Measurements from ENCODE around the gene ACTN3. TPM values are rescaled to one million over a fixed set of nuclear protein-coding genes. Genes with fewer than 3 reads are reported as not detected.
"Not testable (repeated sequence)": the region's sequence is repeated elsewhere in the genome, so short reads cannot be mapped to it uniquely, and the experiment has no call there.

Gene ACTN3
- total RNA-seq, 1 donor from 2014 or later, result 0.11 TPM

- Mint-ChIP-seq H3K27me3 (ENCODE audit: unreplicated experiment) (peaks cover 3% of the 10 kb centered on the region), H3K27ac (ENCODE audit: unreplicated experiment) (no peak overlapping the region), H3K9me3 (ENCODE audit: unreplicated experiment) (no peaks in the 10 kb centered on the region), H3K36me3 (ENCODE audit: unreplicated experiment) (no peaks in the 10 kb centered on the region), H3K4me1 (ENCODE audit: unreplicated experiment) (peaks cover 6% of the 10 kb centered on the region), H3K4me3 (ENCODE audit: unreplicated experiment) (no peak overlapping the region)
- TF ChIP-seq CTCF (IDR thresholded peaks at IDR 0.05), result no peak
- no peak for DNase-seq (ENCODE audit: extremely low spot score, unreplicated experiment)
Observed at GRCh38 chr11:66580803-66581202, 34.1 kb downstream of the ACTN3 start.

- Mint-ChIP-seq H3K9me3 (ENCODE audit: unreplicated experiment) (no peaks in the 10 kb centered on the region), H3K4me3 (ENCODE audit: unreplicated experiment) (no peak overlapping the region), H3K36me3 (ENCODE audit: unreplicated experiment) (no peaks in the 10 kb centered on the region), H3K4me1 (ENCODE audit: unreplicated experiment) (peaks cover 6% of the 10 kb centered on the region), H3K27me3 (ENCODE audit: unreplicated experiment) (peaks cover 3% of the 10 kb centered on the region), H3K27ac (ENCODE audit: unreplicated experiment) (no peak overlapping the region)
- TF ChIP-seq CTCF (IDR thresholded peaks at IDR 0.05), result no peak
- no peak for DNase-seq (ENCODE audit: extremely low spot score, unreplicated experiment)
Observed at GRCh38 chr11:66581261-66581660, 34.6 kb downstream of the ACTN3 start.

- not testable (repeated sequence) for H3K36me3 Mint-ChIP-seq (ENCODE audit: unreplicated experiment); H3K9me3 Mint-ChIP-seq (ENCODE audit: unreplicated experiment); H3K27ac Mint-ChIP-seq (ENCODE audit: unreplicated experiment); H3K4me3 Mint-ChIP-seq (ENCODE audit: unreplicated experiment); H3K27me3 Mint-ChIP-seq (ENCODE audit: unreplicated experiment); DNase-seq (ENCODE audit: extremely low spot score, unreplicated experiment); H3K4me1 Mint-ChIP-seq (ENCODE audit: unreplicated experiment)
Observed at GRCh38 chr11:66582565-66583147, 36.0 kb downstream of the ACTN3 start.

- not testable (repeated sequence) for H3K4me1 Mint-ChIP-seq (ENCODE audit: unreplicated experiment); H3K4me3 Mint-ChIP-seq (ENCODE audit: unreplicated experiment); H3K27ac Mint-ChIP-seq (ENCODE audit: unreplicated experiment); DNase-seq (ENCODE audit: extremely low spot score, unreplicated experiment); H3K27me3 Mint-ChIP-seq (ENCODE audit: unreplicated experiment); H3K9me3 Mint-ChIP-seq (ENCODE audit: unreplicated experiment); H3K36me3 Mint-ChIP-seq (ENCODE audit: unreplicated experiment)
Observed at GRCh38 chr11:66585447-66585846, 38.7 kb downstream of the ACTN3 start.

- H3K27me3 Mint-ChIP-seq (ENCODE audit: unreplicated experiment), result no peaks in the 10 kb centered on the region
- H3K27ac Mint-ChIP-seq (ENCODE audit: unreplicated experiment), result no peak overlapping the region
- no peak overlapping the region for H3K4me3 Mint-ChIP-seq (ENCODE audit: unreplicated experiment)
- H3K4me1 Mint-ChIP-seq (ENCODE audit: unreplicated experiment), result no peaks in the 10 kb centered on the region
- no peak for TF ChIP-seq CTCF (IDR thresholded peaks at IDR 0.05)
- no peak for DNase-seq (ENCODE audit: extremely low spot score, unreplicated experiment)
- no peaks in the 10 kb centered on the region for H3K36me3 Mint-ChIP-seq (ENCODE audit: unreplicated experiment)
- H3K9me3 Mint-ChIP-seq (ENCODE audit: unreplicated experiment), result no peaks in the 10 kb centered on the region
Observed at GRCh38 chr11:66586136-66586535, 39.4 kb downstream of the ACTN3 start.

- H3K9me3 Mint-ChIP-seq (ENCODE audit: unreplicated experiment); H3K4me3 Mint-ChIP-seq (ENCODE audit: unreplicated experiment); H3K27ac Mint-ChIP-seq (ENCODE audit: unreplicated experiment); H3K36me3 Mint-ChIP-seq (ENCODE audit: unreplicated experiment); DNase-seq (ENCODE audit: extremely low spot score, unreplicated experiment); H3K27me3 Mint-ChIP-seq (ENCODE audit: unreplicated experiment): not testable (repeated sequence)
- H3K4me1 Mint-ChIP-seq (ENCODE audit: unreplicated experiment), result peaks cover 18% of the 10 kb centered on the region
Observed at GRCh38 chr11:66589315-66589714, 42.6 kb downstream of the ACTN3 start.
